Uterus (tissue), 2 donors: ENCODE measurements around the gene CDC42BPA.

Experiments
- POLR2A ChIP-seq, 2 donors: fragments of 450-650 bp; IDR thresholded peaks; one replicate each; pipeline ENCODE4 v1.6.1; 2016; ENCODE audit warnings: antibody characterized with exemption in 2 of 2, mild to moderate bottlenecking in 1 of 2, moderate library complexity in 1 of 2
- TF ChIP-seq, protein P1 (sequence below), 4 experiments: fragments of 200-600 bp in 2 of 4; fragments of 450-650 bp in 2 of 4; sonication (generic) in 2 of 4; IDR thresholded peaks; one replicate each; pipeline ENCODE4 v1.5.1; 2016 to 2019; ENCODE audit warnings: antibody characterized with exemption in 4 of 4, mild to moderate bottlenecking in 2 of 4, moderate library complexity in 1 of 4

DNA sequence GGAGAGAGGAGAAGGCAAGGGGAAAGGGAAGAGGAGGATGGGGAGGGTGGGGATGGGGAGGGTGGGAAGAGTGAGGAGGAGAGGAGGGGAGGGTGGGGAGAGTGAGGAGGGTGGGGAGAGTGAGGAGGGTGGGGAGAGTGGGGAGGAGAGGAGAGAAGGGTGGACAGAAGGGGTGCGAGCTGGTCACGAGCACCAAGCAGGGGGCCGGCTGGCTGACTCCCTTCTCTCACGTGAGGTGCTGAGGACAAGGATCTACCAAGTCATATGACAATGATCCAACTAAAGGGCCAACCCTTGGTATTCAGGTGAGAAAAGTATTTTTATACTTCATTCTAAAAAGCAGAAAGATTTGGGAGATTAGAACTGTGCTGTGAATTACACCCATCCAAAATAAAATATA lies 326.4 kb downstream of the CDC42BPA start:
- TF ChIP-seq, protein P1, sequence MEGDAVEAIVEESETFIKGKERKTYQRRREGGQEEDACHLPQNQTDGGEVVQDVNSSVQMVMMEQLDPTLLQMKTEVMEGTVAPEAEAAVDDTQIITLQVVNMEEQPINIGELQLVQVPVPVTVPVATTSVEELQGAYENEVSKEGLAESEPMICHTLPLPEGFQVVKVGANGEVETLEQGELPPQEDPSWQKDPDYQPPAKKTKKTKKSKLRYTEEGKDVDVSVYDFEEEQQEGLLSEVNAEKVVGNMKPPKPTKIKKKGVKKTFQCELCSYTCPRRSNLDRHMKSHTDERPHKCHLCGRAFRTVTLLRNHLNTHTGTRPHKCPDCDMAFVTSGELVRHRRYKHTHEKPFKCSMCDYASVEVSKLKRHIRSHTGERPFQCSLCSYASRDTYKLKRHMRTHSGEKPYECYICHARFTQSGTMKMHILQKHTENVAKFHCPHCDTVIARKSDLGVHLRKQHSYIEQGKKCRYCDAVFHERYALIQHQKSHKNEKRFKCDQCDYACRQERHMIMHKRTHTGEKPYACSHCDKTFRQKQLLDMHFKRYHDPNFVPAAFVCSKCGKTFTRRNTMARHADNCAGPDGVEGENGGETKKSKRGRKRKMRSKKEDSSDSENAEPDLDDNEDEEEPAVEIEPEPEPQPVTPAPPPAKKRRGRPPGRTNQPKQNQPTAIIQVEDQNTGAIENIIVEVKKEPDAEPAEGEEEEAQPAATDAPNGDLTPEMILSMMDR (IDR thresholded peaks at IDR 0.05), result no peak
- TF ChIP-seq POLR2A (IDR thresholded peaks at IDR 0.05), result no peak
